Measurements from ENCODE around the gene SLC7A1.

The SLC7A1 gene

DNA sequence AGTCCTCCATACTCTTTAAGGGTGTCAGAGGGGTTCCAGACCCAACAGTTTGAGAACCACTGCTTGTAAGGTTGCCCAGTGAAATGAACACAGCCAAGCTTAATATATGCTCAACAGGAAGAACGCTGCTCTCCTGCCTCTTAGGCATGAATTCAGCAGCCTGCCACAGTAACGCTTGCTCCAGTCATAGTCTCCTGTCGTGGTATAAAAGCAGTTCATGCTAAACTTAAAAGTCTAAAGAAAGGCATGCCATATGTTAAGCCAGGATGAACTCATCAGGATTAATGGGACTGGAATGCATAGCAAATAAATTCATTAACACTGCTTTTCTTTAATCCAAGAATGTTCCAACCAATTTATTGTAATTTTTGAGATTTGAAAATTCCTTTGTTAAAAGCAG lies 38.7 kb downstream of the SLC7A1 start:
- DNase-seq (ENCODE audit: extremely low spot score), result no peak
- CTCF ChIA-PET, result no interaction called here
- TF ChIP-seq ARNT (IDR thresholded peaks at IDR 0.05) (no peak), HDGF (IDR thresholded peaks at IDR 0.05; ENCODE audit: borderline replicate concordance) (no peak), ELF4 (IDR thresholded peaks at IDR 0.05) (no peak), SP1 (IDR thresholded peaks at IDR 0.05) (no peak), CTBP1 (IDR thresholded peaks at IDR 0.05; ENCODE audit: borderline replicate concordance) (no peak), FOXM1 (IDR thresholded peaks at IDR 0.05; ENCODE audit: borderline replicate concordance) (no peak), NFRKB (IDR thresholded peaks at IDR 0.05) (no peak), LEF1 (IDR thresholded peaks at IDR 0.05; ENCODE audit: borderline replicate concordance) (no peak), SUZ12 (IDR thresholded peaks at IDR 0.05) (no peak), FOXA1 (IDR thresholded peaks at IDR 0.05) (no peak), BHLHE40 (IDR thresholded peaks at IDR 0.05; ENCODE audit: borderline replicate concordance) (no peak), TARDBP (IDR thresholded peaks at IDR 0.05) (no peak), ZNF384 (IDR thresholded peaks at IDR 0.05) (no peak), FOXK2 (IDR thresholded peaks at IDR 0.05) (no peak)
- TF ChIP-seq, protein P1, sequence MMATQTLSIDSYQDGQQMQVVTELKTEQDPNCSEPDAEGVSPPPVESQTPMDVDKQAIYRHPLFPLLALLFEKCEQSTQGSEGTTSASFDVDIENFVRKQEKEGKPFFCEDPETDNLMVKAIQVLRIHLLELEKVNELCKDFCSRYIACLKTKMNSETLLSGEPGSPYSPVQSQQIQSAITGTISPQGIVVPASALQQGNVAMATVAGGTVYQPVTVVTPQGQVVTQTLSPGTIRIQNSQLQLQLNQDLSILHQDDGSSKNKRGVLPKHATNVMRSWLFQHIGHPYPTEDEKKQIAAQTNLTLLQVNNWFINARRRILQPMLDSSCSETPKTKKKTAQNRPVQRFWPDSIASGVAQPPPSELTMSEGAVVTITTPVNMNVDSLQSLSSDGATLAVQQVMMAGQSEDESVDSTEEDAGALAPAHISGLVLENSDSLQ (IDR thresholded peaks at IDR 0.05), result no peak
- POLR2A ChIA-PET, result no interaction called here

- no peak for TF ChIP-seq CTBP1 (IDR thresholded peaks at IDR 0.05; ENCODE audit: borderline replicate concordance)
- no peak for TF ChIP-seq BHLHE40 (IDR thresholded peaks at IDR 0.05; ENCODE audit: borderline replicate concordance)
- no peak for TF ChIP-seq LEF1 (IDR thresholded peaks at IDR 0.05; ENCODE audit: borderline replicate concordance)
- TF ChIP-seq HDGF (IDR thresholded peaks at IDR 0.05; ENCODE audit: borderline replicate concordance), result no peak
- no peak for DNase-seq (ENCODE audit: extremely low spot score)
- POLR2A ChIA-PET, result no interaction called here
- CTCF ChIA-PET, result no interaction called here
Observed at GRCh38 chr13:29551214-29551613, 44.3 kb downstream of the SLC7A1 start.

- POLR2A ChIA-PET, result no interaction called here
- no peak for DNase-seq (ENCODE audit: extremely low spot score)
- TF ChIP-seq FOXA1 (IDR thresholded peaks at IDR 0.05) (no peak), SP1 (IDR thresholded peaks at IDR 0.05) (no peak), FOXK2 (IDR thresholded peaks at IDR 0.05) (no peak), HDGF (IDR thresholded peaks at IDR 0.05; ENCODE audit: borderline replicate concordance) (no peak), ZNF384 (IDR thresholded peaks at IDR 0.05) (no peak), CTBP1 (IDR thresholded peaks at IDR 0.05; ENCODE audit: borderline replicate concordance) (no peak), ELF4 (IDR thresholded peaks at IDR 0.05) (no peak), BHLHE40 (IDR thresholded peaks at IDR 0.05; ENCODE audit: borderline replicate concordance) (no peak), NFRKB (IDR thresholded peaks at IDR 0.05) (no peak), TARDBP (IDR thresholded peaks at IDR 0.05) (no peak)
- TF ChIP-seq, protein P1 (IDR thresholded peaks at IDR 0.05), result no peak
- CTCF ChIA-PET, result no interaction called here
Observed at GRCh38 chr13:29550430-29550988, 45.0 kb downstream of the SLC7A1 start.

GRCh38 chr13:29548722-29549121 lies 46.8 kb downstream of the SLC7A1 start:
- ChIA-PET CTCF (no interaction called here), POLR2A (no interaction called here)
- TF ChIP-seq NFRKB (IDR thresholded peaks at IDR 0.05) (no peak), ELF4 (IDR thresholded peaks at IDR 0.05) (no peak), FOXM1 (IDR thresholded peaks at IDR 0.05; ENCODE audit: borderline replicate concordance) (no peak), LEF1 (IDR thresholded peaks at IDR 0.05; ENCODE audit: borderline replicate concordance) (no peak), ZNF384 (IDR thresholded peaks at IDR 0.05) (no peak), L3MBTL2 (conservative IDR thresholded peaks at IDR 0.05) (no peak), FOXA1 (IDR thresholded peaks at IDR 0.05) (no peak), ARNT (IDR thresholded peaks at IDR 0.05) (no peak), SP1 (IDR thresholded peaks at IDR 0.05) (no peak), FOXK2 (IDR thresholded peaks at IDR 0.05) (no peak), BHLHE40 (IDR thresholded peaks at IDR 0.05; ENCODE audit: borderline replicate concordance) (no peak), SUZ12 (IDR thresholded peaks at IDR 0.05) (no peak)
- peak; percentile 46 for DNase-seq (ENCODE audit: extremely low spot score)

GRCh38 chr13:29547153-29547552 lies 48.3 kb downstream of the SLC7A1 start:
- no peak for TF ChIP-seq NFRKB (IDR thresholded peaks at IDR 0.05)
- TF ChIP-seq ARNT (IDR thresholded peaks at IDR 0.05), result no peak
- TF ChIP-seq, protein P1 (IDR thresholded peaks at IDR 0.05), result no peak
- TF ChIP-seq CTBP1 (IDR thresholded peaks at IDR 0.05; ENCODE audit: borderline replicate concordance), result no peak
- no peak for TF ChIP-seq LEF1 (IDR thresholded peaks at IDR 0.05; ENCODE audit: borderline replicate concordance)
- TF ChIP-seq TARDBP (IDR thresholded peaks at IDR 0.05), result no peak
- no peak for DNase-seq (ENCODE audit: extremely low spot score)
- POLR2A ChIA-PET, result no interaction called here
- CTCF ChIA-PET, result interaction anchor here (0.6 kb wide), 1 partner anchor 129 kb away, joined by 5 read pairs; no protein-coding TSS in a partner anchor

GRCh38 chr13:29546662-29547061 lies 48.8 kb downstream of the SLC7A1 start:
- ChIA-PET POLR2A (no interaction called here), CTCF (interaction anchor here (0.6 kb wide), 1 partner anchor 129 kb away, joined by 5 read pairs; no protein-coding TSS in a partner anchor)
- no peak for TF ChIP-seq TARDBP (IDR thresholded peaks at IDR 0.05)
- TF ChIP-seq ELF4 (IDR thresholded peaks at IDR 0.05), result no peak
- TF ChIP-seq LEF1 (IDR thresholded peaks at IDR 0.05; ENCODE audit: borderline replicate concordance), result no peak
- TF ChIP-seq ZNF384 (IDR thresholded peaks at IDR 0.05), result no peak
- no peak for TF ChIP-seq FOXK2 (IDR thresholded peaks at IDR 0.05)
- TF ChIP-seq FOXM1 (IDR thresholded peaks at IDR 0.05; ENCODE audit: borderline replicate concordance), result no peak
- TF ChIP-seq, protein P1 (IDR thresholded peaks at IDR 0.05), result no peak
- TF ChIP-seq L3MBTL2 (conservative IDR thresholded peaks at IDR 0.05), result no peak
- TF ChIP-seq SP1 (IDR thresholded peaks at IDR 0.05), result no peak
- TF ChIP-seq FOXA1 (IDR thresholded peaks at IDR 0.05), result no peak
- no peak for TF ChIP-seq ARNT (IDR thresholded peaks at IDR 0.05)
- no peak for TF ChIP-seq SUZ12 (IDR thresholded peaks at IDR 0.05)
- TF ChIP-seq CTBP1 (IDR thresholded peaks at IDR 0.05; ENCODE audit: borderline replicate concordance), result no peak
- no peak for TF ChIP-seq HDGF (IDR thresholded peaks at IDR 0.05; ENCODE audit: borderline replicate concordance)
- TF ChIP-seq NFRKB (IDR thresholded peaks at IDR 0.05), result no peak
- no peak for TF ChIP-seq BHLHE40 (IDR thresholded peaks at IDR 0.05; ENCODE audit: borderline replicate concordance)
- DNase-seq (ENCODE audit: extremely low spot score), result no peak
